Measurements from ENCODE around the gene IFI16.

- TF ChIP-seq CTCF (IDR thresholded peaks at IDR 0.05) (no peak), POLR2A (IDR thresholded peaks at IDR 0.05) (no peak)
Observed at GRCh38 chr1:158983235-158983634, 26.5 kb upstream of the IFI16 start.
